ENCODE measurements around the gene FAM187B. TPM values are rescaled to one million over a fixed set of nuclear protein-coding genes. Genes with fewer than 3 reads are reported as not detected.

FAM187B gene
- total and polyA plus RNA-seq, 10 donors: 0.48 to 0.61 (median 0.51) TPM; not detected in 7

- peaks cover 0 to 37% (median 0%) of the 10 kb centered on the region in 6 donors for H3K36me3 ChIP-seq
- H3K4me3 ChIP-seq: no peak overlapping the region
- 78 to 94% (median 88%) methylated on average over 9 of the region's 9 CpGs for WGBS, 5 donors
- H3K9me3 ChIP-seq: no peaks in the 10 kb centered on the region
- intact Hi-C loops (cut with DNase I; ENCODE audit: low total_unique reads): no loop called here
- peaks cover 0 to 21% (median 8%) of the 10 kb centered on the region in 7 donors for H3K27me3 ChIP-seq (replicated peaks in 1 of 7)
- peak; percentile 63 for DNase-seq
- H3K4me1 ChIP-seq: peaks cover 5 to 72% (median 40%) of the 10 kb centered on the region in 6 donors
- no peak for TF ChIP-seq POLR2A (IDR thresholded peaks at IDR 0.05)
- TF ChIP-seq POLR2AphosphoS5 (IDR thresholded peaks at IDR 0.05): no peak
- TF ChIP-seq CTCF (IDR thresholded peaks at IDR 0.05 in 8 of 11, conservative IDR thresholded peaks at IDR 0.05 in 3 of 11): no peak
- H3K27ac ChIP-seq: peak overlapping the region in 6 of 8 donors; percentile 36 to 74 (median 66)
Observed at GRCh38 chr19:35253316-35254286, 25.1 kb upstream of the FAM187B start.

DNA sequence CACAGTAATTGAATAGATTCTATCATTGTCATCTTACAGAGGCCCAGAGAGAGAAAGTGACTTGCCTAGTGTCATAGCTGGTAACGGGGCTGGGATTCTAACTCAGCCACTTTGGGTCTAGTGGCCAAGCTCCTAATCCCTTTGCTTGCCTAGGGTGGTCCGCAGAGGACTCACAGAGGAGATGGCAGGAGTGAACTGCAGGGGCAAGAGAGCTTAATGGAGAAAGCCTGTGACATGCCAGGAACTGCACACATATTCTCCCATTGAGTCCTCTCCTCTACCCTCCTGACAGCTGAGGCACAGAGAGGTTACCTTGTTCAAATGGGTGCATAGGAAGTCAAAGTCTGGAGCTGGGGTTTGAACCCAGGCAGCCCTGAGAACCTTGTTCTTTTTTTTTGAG is 22.9 kb upstream of the FAM187B start:
- no peak for TF ChIP-seq POLR2AphosphoS5 (IDR thresholded peaks at IDR 0.05)
- no peak for TF ChIP-seq CTCF (IDR thresholded peaks at IDR 0.05 in 8 of 11, conservative IDR thresholded peaks at IDR 0.05 in 3 of 11)
- TF ChIP-seq POLR2A (IDR thresholded peaks at IDR 0.05): no peak
- Histone ChIP-seq H3K4me1 (peaks cover 13 to 76% (median 42%) of the 10 kb centered on the region in 6 donors), H3K36me3 (peaks cover 0 to 37% (median 0%) of the 10 kb centered on the region in 6 donors), H3K4me3 (no peak overlapping the region), H3K9me3 (no peaks in the 10 kb centered on the region), H3K27ac (peak overlapping the region in 1 of 8 donors; percentile 7), H3K27me3 (replicated peaks in 1 of 7) (peaks cover 0 to 38% (median 11%) of the 10 kb centered on the region in 7 donors)
- peak; percentile 30 for DNase-seq
- intact Hi-C loops (cut with DNase I; ENCODE audit: low total_unique reads): no loop called here
- 79 to 94% (median 90%) methylated on average over 2 of the region's 2 CpGs for WGBS, 5 donors

DNA sequence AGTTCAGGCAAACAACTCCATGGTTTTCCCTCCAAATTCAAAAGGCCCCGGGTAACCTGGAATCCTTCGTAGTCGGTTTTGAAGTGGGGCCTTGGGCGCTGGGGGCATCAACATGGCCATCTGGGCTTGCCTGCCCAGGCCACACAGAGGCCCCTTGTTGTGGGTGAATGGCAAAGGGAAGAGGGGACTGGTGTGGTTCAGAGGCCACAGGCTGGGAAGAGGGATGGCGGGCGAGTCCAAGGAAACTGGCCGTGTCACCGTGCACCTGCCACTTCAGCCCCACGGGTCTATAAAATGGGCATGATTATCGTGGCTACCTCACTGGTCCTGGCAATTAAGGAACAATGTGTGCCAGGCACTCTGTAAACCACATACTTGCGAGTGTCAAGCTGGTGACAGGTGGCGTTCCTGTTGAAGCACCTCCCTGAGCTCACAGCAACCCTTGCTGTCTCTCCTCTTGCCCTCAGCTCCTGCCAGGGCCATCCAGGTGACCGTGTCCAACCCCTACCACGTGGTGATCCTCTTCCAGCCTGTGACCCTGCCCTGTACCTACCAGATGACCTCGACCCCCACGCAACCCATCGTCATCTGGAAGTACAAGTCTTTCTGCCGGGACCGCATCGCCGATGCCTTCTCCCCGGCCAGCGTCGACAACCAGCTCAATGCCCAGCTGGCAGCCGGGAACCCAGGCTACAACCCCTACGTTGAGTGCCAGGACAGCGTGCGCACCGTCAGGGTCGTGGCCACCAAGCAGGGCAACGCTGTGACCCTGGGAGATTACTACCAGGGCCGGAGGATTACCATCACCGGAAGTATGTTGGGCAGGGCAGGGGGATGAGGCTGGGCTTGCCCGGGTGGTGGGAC is 21.5 kb upstream of the FAM187B start:
- peak; percentile 76 for DNase-seq
- H3K4me1 ChIP-seq: peaks cover 13 to 64% (median 40%) of the 10 kb centered on the region in 6 donors
- no peak for TF ChIP-seq CTCF (IDR thresholded peaks at IDR 0.05 in 8 of 11, conservative IDR thresholded peaks at IDR 0.05 in 3 of 11)
- TF ChIP-seq POLR2A (IDR thresholded peaks at IDR 0.05): no peak
- peak in 2 of 3 donors; percentile 16 to 49 for TF ChIP-seq POLR2AphosphoS5 (IDR thresholded peaks at IDR 0.05)
- 80 to 87% (median 84%) methylated on average over 34 of the region's 34 CpGs for WGBS, 5 donors
- H3K4me3 ChIP-seq: peak overlapping the region in 6 of 8 donors; percentile 57 to 89 (median 60)
- peak overlapping the region in 4 of 8 donors; percentile 81 to 90 (median 86) for H3K27ac ChIP-seq
- H3K9me3 ChIP-seq: no peaks in the 10 kb centered on the region
- intact Hi-C loops (cut with DNase I; ENCODE audit: low total_unique reads): no loop called here
- peaks cover 0 to 43% (median 11%) of the 10 kb centered on the region in 7 donors for H3K27me3 ChIP-seq (replicated peaks in 1 of 7)
- H3K36me3 ChIP-seq: peaks cover 0 to 31% (median 0%) of the 10 kb centered on the region in 6 donors

All from spleen (tissue), 11 donors.